NT2/D1 (cell line): Measurements from ENCODE around the gene B3GALT5.

ENCODE experiments used
- SUZ12 ChIP-seq: IDR thresholded peaks from 2 replicates; pipeline ENCODE4 v1.6.1; 2011; ENCODE audit not compliant: insufficient read length, insufficient read depth; ENCODE audit errors: extremely low read depth
- YY1 ChIP-seq: IDR thresholded peaks from 2 replicates; pipeline ENCODE4 v1.6.1; 2011; ENCODE audit not compliant: insufficient read length, insufficient read depth
- ZNF274 ChIP-seq: IDR thresholded peaks from 2 replicates; pipeline ENCODE4 v1.6.1; 2011; ENCODE audit warnings: mild to moderate bottlenecking, low read depth, low read length

DNA sequence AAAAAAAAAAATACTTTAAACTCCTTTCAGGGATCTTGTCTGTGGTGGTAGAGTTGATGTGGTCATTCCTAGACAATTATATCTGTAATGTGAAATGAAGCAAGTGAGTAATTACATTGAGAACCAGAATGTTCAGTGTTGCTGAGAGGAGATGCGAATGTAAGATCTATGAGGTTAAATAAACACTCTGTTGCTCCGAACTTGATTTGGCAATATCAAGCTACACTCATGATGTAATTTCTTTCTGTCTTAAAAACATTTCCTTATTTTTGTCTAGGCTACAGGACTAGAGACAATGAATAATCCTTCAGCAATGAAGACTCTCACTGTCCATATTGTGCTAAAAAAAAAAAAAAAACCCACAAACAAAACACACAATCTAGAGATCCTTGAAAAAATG is 69.1 kb downstream of the B3GALT5 start:
- TF ChIP-seq ZNF274 (no peak), SUZ12 (no peak), YY1 (no peak)
